ENCODE results near the gene ATG10.

ATG10 gene

DNA sequence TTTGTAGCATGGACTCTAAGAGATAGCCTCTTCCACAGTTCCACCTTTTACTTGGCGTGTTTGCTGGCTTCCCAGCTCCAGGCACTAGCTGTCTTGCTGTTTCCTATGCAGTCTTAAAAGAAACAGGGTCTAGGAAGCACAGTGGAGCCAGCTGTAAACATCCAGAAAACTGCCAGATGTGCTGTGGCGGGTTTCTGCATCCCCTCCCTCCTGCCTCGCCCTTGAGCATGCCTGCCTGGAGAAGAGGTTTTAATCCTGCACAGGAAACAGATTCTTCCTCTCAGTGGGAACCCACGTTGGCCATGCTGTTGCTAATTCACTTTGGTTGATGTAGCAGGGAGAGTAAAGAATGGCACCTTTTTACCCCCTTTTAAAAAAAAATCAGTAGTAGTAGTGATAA, 185.1 kb downstream of the ATG10 start:
- H3K4me1 ChIP-seq (ENCODE audit: insufficient read depth, low read length) = no peaks in the 10 kb centered on the region
- no peaks in the 10 kb centered on the region for H3K9me3 ChIP-seq (ENCODE audit: insufficient read depth, low read length, severe bottlenecking)
- TF ChIP-seq, protein P1, sequence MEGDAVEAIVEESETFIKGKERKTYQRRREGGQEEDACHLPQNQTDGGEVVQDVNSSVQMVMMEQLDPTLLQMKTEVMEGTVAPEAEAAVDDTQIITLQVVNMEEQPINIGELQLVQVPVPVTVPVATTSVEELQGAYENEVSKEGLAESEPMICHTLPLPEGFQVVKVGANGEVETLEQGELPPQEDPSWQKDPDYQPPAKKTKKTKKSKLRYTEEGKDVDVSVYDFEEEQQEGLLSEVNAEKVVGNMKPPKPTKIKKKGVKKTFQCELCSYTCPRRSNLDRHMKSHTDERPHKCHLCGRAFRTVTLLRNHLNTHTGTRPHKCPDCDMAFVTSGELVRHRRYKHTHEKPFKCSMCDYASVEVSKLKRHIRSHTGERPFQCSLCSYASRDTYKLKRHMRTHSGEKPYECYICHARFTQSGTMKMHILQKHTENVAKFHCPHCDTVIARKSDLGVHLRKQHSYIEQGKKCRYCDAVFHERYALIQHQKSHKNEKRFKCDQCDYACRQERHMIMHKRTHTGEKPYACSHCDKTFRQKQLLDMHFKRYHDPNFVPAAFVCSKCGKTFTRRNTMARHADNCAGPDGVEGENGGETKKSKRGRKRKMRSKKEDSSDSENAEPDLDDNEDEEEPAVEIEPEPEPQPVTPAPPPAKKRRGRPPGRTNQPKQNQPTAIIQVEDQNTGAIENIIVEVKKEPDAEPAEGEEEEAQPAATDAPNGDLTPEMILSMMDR (IDR thresholded peaks at IDR 0.05; ENCODE audit: borderline replicate concordance, extremely low read depth, low read length, poor library complexity, severe bottlenecking) = no peak
- no peak for TF ChIP-seq EZH2 (IDR thresholded peaks at IDR 0.05; ENCODE audit: borderline replicate concordance, low read depth, low read length, severe bottlenecking)
- H3K36me3 ChIP-seq (ENCODE audit: insufficient read depth, low read length) = no peaks in the 10 kb centered on the region
- H2AFZ ChIP-seq (ENCODE audit: low read depth, low read length) = no peak overlapping the region
- H3K4me2 ChIP-seq (ENCODE audit: insufficient read depth, low read length) = no peak overlapping the region
- no peak overlapping the region for H3K27ac ChIP-seq (ENCODE audit: low read length)
- no peak overlapping the region for H3K4me3 ChIP-seq (ENCODE audit: low read depth in 1 of 2, low read length in 2 of 2)
- H3K9ac ChIP-seq (ENCODE audit: low read depth, low read length) = no peak overlapping the region
- no peaks in the 10 kb centered on the region for H3K27me3 ChIP-seq (ENCODE audit: insufficient read depth, low read length, poor library complexity)
- H3K79me2 ChIP-seq (ENCODE audit: insufficient read depth, low read length) = no peaks in the 10 kb centered on the region; the same call in 1 of the 2 replicates
- ATAC-seq (ENCODE audit: insufficient read depth, low read depth) (no peak), DNase-seq (no peak)
- H4K20me1 ChIP-seq (ENCODE audit: insufficient read depth, low read length) = no peaks in the 10 kb centered on the region

DNA sequence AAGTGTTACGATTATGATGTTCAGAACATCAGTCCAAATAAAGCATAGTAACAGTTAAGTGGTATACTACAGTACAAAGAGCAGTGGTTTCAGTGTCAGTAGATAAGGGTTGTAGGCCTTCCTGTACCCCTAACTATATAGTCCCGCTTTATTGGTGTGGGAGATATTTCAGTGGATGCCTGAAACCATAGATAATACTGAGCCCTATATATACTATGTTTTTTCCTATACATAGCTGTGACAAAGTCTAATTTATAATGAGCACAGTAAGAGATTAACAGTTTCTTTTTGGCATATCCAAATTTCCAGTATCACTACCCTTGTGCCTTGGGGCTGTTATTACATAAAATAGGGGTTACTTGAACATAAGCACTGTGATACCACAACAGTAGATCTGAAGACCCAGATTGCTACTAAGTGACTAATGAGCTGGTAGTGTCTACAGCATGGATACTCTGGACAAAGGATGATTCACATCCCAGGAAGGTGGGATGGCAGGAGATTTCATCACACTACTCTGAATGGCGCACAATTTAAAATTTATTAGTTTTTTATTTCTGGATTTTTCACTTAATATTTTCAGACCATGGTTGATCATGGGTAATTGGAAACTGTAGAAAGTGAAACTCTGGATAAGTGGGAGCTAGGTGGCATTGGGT, 187.1 kb downstream of the ATG10 start:
- no peaks in the 10 kb centered on the region for H3K36me3 ChIP-seq (ENCODE audit: insufficient read depth, low read length)
- no peak overlapping the region for H2AFZ ChIP-seq (ENCODE audit: low read depth, low read length)
- DNase-seq (no peak), ATAC-seq (ENCODE audit: insufficient read depth, low read depth) (no peak)
- no peak overlapping the region for H3K9ac ChIP-seq (ENCODE audit: low read depth, low read length)
- no peak overlapping the region for H3K4me3 ChIP-seq (ENCODE audit: low read depth in 1 of 2, low read length in 2 of 2)
- 0 out of 2 replicates have a peak, but pooled peaks cover under 1% of the 10 kb centered on the region for H3K4me1 ChIP-seq (ENCODE audit: insufficient read depth, low read length)
- no peak overlapping the region for H3K4me2 ChIP-seq (ENCODE audit: insufficient read depth, low read length)
- H3K27me3 ChIP-seq (ENCODE audit: insufficient read depth, low read length, poor library complexity) = no peaks in the 10 kb centered on the region
- H4K20me1 ChIP-seq (ENCODE audit: insufficient read depth, low read length) = no peaks in the 10 kb centered on the region
- no peak overlapping the region for H3K27ac ChIP-seq (ENCODE audit: low read length)
- no peaks in the 10 kb centered on the region; the same call in 1 of the 2 replicates for H3K79me2 ChIP-seq (ENCODE audit: insufficient read depth, low read length)
- H3K9me3 ChIP-seq (ENCODE audit: insufficient read depth, low read length, severe bottlenecking) = no peaks in the 10 kb centered on the region
- TF ChIP-seq, protein P1 (IDR thresholded peaks at IDR 0.05; ENCODE audit: borderline replicate concordance, extremely low read depth, low read length, poor library complexity, severe bottlenecking) = no peak
- no peak for TF ChIP-seq EZH2 (IDR thresholded peaks at IDR 0.05; ENCODE audit: borderline replicate concordance, low read depth, low read length, severe bottlenecking)

DNA sequence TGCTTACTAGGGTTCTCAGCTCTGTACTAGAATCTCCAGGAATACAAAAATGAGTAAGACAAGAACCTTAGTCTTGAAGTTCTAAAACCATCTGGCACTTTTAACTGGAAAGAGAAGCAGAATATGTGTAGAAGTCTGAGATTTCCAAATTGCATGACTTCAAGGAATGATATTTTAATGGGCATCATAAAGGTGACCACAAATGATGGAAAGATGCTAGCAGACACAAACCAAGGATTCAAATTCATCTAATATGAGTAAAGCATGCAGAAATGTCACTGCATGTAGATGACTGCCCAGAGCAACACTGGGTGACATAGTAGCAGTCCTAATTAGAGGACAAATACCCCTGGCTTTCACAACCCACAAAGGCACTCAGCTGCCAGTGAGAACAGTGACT, 189.1 kb downstream of the ATG10 start:
- TF ChIP-seq, protein P1 (IDR thresholded peaks at IDR 0.05; ENCODE audit: borderline replicate concordance, extremely low read depth, low read length, poor library complexity, severe bottlenecking) = no peak
- TF ChIP-seq EZH2 (IDR thresholded peaks at IDR 0.05; ENCODE audit: borderline replicate concordance, low read depth, low read length, severe bottlenecking) = no peak
- Histone ChIP-seq H3K4me2 (ENCODE audit: insufficient read depth, low read length) (no peak overlapping the region), H3K79me2 (ENCODE audit: insufficient read depth, low read length) (peaks cover 3% of the 10 kb centered on the region; the same call in 1 of the 2 replicates), H4K20me1 (ENCODE audit: insufficient read depth, low read length) (no peaks in the 10 kb centered on the region), H3K36me3 (ENCODE audit: insufficient read depth, low read length) (peaks cover 3% of the 10 kb centered on the region; the same call in 1 of the 2 replicates), H2AFZ (ENCODE audit: low read depth, low read length) (no peak overlapping the region), H3K4me1 (ENCODE audit: insufficient read depth, low read length) (peaks cover 21% of the 10 kb centered on the region), H3K4me3 (ENCODE audit: low read depth in 1 of 2, low read length in 2 of 2) (no peak overlapping the region), H3K9ac (ENCODE audit: low read depth, low read length) (no peak overlapping the region), H3K27me3 (ENCODE audit: insufficient read depth, low read length, poor library complexity) (no peaks in the 10 kb centered on the region), H3K9me3 (ENCODE audit: insufficient read depth, low read length, severe bottlenecking) (no peaks in the 10 kb centered on the region), H3K27ac (ENCODE audit: low read length) (no peak overlapping the region)
- DNase-seq (no peak), ATAC-seq (ENCODE audit: insufficient read depth, low read depth) (no peak)
